ENCODE results near the gene HNMT.
A peak's percentile ranks its signal among the peaks of the same experiment; 100 is the strongest.
"Not testable (repeated sequence)": the region's sequence is repeated elsewhere in the genome, so short reads cannot be mapped to it uniquely, and the experiment has no call there.

HNMT gene

GRCh38 chr2:137946227-137946626 is 18.0 kb upstream of the HNMT start:
- no peak for DNase-seq (ENCODE audit: low spot score)

GRCh38 chr2:137947032-137947727 is 17.1 kb upstream of the HNMT start:
- DNase-seq (ENCODE audit: low spot score): no peak

- peak; percentile 69 for DNase-seq (ENCODE audit: low spot score)
These were observed 16.4 kb upstream of the HNMT start for GRCh38 chr2:137947728-137948336.

- DNase-seq (ENCODE audit: low spot score): no peak
These were observed 15.4 kb upstream of the HNMT start for GRCh38 chr2:137948894-137949293.

GRCh38 chr2:137950238-137950637 is 14.0 kb upstream of the HNMT start:
- no peak for DNase-seq (ENCODE audit: low spot score)

- no peak for DNase-seq (ENCODE audit: low spot score)
These were observed 12.7 kb upstream of the HNMT start for GRCh38 chr2:137951586-137951985.

- DNase-seq (ENCODE audit: low spot score): no peak
These were observed 11.6 kb upstream of the HNMT start for GRCh38 chr2:137952586-137953129.

GRCh38 chr2:137955536-137955935 is 8.7 kb upstream of the HNMT start:
- DNase-seq (ENCODE audit: low spot score): no peak

GRCh38 chr2:137957033-137957432 is 7.2 kb upstream of the HNMT start:
- DNase-seq (ENCODE audit: low spot score): peak; percentile 80

- DNase-seq (ENCODE audit: low spot score): no peak
These were observed 5.1 kb upstream of the HNMT start for GRCh38 chr2:137959166-137959565.

GRCh38 chr2:137960223-137960622 is 4.0 kb upstream of the HNMT start:
- DNase-seq (ENCODE audit: low spot score): no peak

GRCh38 chr2:137961602-137962001 is 2.7 kb upstream of the HNMT start:
- no peak for DNase-seq (ENCODE audit: low spot score)

GRCh38 chr2:137963535-137964065 is 673 bp upstream of the HNMT start:
- no peak for DNase-seq (ENCODE audit: low spot score)

- no peak for DNase-seq (ENCODE audit: low spot score)
These were observed 686 bp downstream of the HNMT start for GRCh38 chr2:137964859-137965459.

GRCh38 chr2:137966043-137966442 is 1.8 kb downstream of the HNMT start:
- DNase-seq (ENCODE audit: low spot score): no peak

GRCh38 chr2:137967042-137967441 is 2.8 kb downstream of the HNMT start:
- DNase-seq (ENCODE audit: low spot score): no peak

- DNase-seq (ENCODE audit: low spot score): no peak
These were observed 4.5 kb downstream of the HNMT start for GRCh38 chr2:137968477-137969417.

- DNase-seq (ENCODE audit: low spot score): peak; percentile 68
These were observed 5.1 kb downstream of the HNMT start for GRCh38 chr2:137969418-137969765.

GRCh38 chr2:137969876-137970275 is 5.6 kb downstream of the HNMT start:
- no peak for DNase-seq (ENCODE audit: low spot score)

GRCh38 chr2:137971259-137971658 is 7.0 kb downstream of the HNMT start:
- DNase-seq (ENCODE audit: low spot score): not testable (repeated sequence)

GRCh38 chr2:137973280-137973679 is 9.0 kb downstream of the HNMT start:
- DNase-seq (ENCODE audit: low spot score): no peak
